ENCODE results near the gene PROM1. TPM values are rescaled to one million over a fixed set of nuclear protein-coding genes. Genes with fewer than 3 reads are reported as not detected.

Gene PROM1
- total and polyA plus RNA-seq, 8 donors: 3.5 to 124 (median 12.3) TPM

DNA sequence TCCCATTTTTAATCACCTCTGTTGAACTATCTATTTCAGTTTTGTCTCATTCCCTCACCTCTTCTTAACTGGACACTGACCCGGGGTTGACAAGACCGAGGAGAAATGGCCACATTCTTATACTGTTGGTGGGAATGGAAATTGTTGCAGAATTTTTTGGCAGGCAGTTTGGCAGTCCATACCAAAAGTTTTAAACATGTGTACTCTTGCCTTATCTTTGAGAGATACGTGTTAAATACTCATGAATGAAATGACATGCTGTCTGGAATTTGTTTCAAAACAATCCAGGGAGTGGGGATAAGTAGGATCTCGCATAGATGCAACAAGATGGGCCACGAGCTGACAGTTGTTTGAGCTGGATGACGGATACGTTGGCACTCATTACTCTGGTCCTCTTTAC is 157.3 kb downstream of the PROM1 start:
- intact Hi-C loops (cut with DNase I; ENCODE audit: low total_unique reads): no loop called here
- H3K9me3 ChIP-seq: no peaks in the 10 kb centered on the region
- no peak for DNase-seq
- no peaks in the 10 kb centered on the region for H3K4me1 ChIP-seq
- TF ChIP-seq EP300 (IDR thresholded peaks at IDR 0.05) (no peak), POLR2AphosphoS5 (IDR thresholded peaks at IDR 0.05) (no peak), POLR2A (IDR thresholded peaks at IDR 0.05) (no peak)
- TF ChIP-seq, protein P1, sequence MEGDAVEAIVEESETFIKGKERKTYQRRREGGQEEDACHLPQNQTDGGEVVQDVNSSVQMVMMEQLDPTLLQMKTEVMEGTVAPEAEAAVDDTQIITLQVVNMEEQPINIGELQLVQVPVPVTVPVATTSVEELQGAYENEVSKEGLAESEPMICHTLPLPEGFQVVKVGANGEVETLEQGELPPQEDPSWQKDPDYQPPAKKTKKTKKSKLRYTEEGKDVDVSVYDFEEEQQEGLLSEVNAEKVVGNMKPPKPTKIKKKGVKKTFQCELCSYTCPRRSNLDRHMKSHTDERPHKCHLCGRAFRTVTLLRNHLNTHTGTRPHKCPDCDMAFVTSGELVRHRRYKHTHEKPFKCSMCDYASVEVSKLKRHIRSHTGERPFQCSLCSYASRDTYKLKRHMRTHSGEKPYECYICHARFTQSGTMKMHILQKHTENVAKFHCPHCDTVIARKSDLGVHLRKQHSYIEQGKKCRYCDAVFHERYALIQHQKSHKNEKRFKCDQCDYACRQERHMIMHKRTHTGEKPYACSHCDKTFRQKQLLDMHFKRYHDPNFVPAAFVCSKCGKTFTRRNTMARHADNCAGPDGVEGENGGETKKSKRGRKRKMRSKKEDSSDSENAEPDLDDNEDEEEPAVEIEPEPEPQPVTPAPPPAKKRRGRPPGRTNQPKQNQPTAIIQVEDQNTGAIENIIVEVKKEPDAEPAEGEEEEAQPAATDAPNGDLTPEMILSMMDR (IDR thresholded peaks at IDR 0.05): no peak
- peaks cover 0 to 6% (median 0%) of the 10 kb centered on the region in 3 donors for H3K27me3 ChIP-seq
- no peak overlapping the region for H3K27ac ChIP-seq
- WGBS, 5 donors: 34 to 60% (median 38%) methylated on average over 7 of the region's 7 CpGs
- no peaks in the 10 kb centered on the region for H3K36me3 ChIP-seq
- H3K4me3 ChIP-seq: no peak overlapping the region

DNA sequence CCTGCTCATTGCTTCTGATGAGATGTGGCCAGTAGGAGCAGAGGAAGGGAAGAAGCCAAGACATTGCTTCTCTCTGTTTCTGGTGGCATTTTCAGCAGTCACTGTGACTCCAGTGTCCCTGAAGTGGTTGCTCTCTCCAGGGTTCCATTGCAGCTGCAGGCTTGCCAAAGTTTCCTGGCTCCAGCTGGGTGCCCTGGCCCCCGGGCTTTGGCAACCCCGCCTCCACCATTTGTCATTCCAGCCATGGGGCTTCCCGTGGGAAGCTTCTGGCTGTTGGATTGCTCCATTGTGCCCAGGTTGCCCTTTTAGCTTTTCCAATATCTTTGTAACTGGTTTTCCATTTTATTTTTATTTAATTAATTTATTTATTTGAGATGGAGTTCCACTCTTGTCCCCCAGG is 158.0 kb downstream of the PROM1 start:
- DNase-seq: no peak
- H3K27me3 ChIP-seq: peaks cover 0 to 6% (median 0%) of the 10 kb centered on the region in 3 donors
- no peaks in the 10 kb centered on the region for H3K9me3 ChIP-seq
- H3K36me3 ChIP-seq: no peaks in the 10 kb centered on the region
- intact Hi-C loops (cut with DNase I; ENCODE audit: low total_unique reads): no loop called here
- H3K27ac ChIP-seq: no peak overlapping the region
- TF ChIP-seq POLR2AphosphoS5 (IDR thresholded peaks at IDR 0.05) (no peak), POLR2A (IDR thresholded peaks at IDR 0.05) (no peak), EP300 (IDR thresholded peaks at IDR 0.05) (no peak)
- TF ChIP-seq, protein P1 (IDR thresholded peaks at IDR 0.05): no peak
- 57 to 77% (median 70%) methylated on average over 3 of the region's 3 CpGs for WGBS, 5 donors
- no peak overlapping the region for H3K4me3 ChIP-seq
- no peaks in the 10 kb centered on the region for H3K4me1 ChIP-seq

DNA sequence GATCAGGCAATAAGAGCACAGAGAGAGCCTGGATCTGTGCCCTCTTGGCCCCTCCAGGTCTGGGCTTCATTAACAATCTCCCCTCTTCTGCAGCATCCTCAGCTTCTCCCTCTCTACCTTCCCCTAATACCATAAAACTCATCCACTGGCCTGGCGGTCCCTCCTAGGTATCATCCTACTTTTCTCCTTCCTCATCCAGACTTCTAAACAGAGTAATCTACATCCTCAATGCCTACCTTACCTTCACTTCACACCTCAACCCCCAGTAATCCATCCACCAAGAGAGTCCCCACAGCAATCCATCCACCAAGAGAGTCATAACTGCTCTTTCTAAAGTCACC is 162.3 kb downstream of the PROM1 start:
- Histone ChIP-seq H3K4me3 (no peak overlapping the region), H3K27ac (no peak overlapping the region), H3K4me1 (peaks cover 0 to 10% (median 0%) of the 10 kb centered on the region in 4 donors), H3K27me3 (no peaks in the 10 kb centered on the region), H3K36me3 (no peaks in the 10 kb centered on the region), H3K9me3 (no peaks in the 10 kb centered on the region)
- DNase-seq: no peak
- 91 to 100% (median 100%) methylated on average over 1 of the region's 1 CpG for WGBS, 5 donors
- intact Hi-C loops (cut with DNase I; ENCODE audit: low total_unique reads): no loop called here
- TF ChIP-seq EP300 (IDR thresholded peaks at IDR 0.05): no peak
- TF ChIP-seq, protein P1 (IDR thresholded peaks at IDR 0.05): no peak
- no peak for TF ChIP-seq POLR2A (IDR thresholded peaks at IDR 0.05)
- no peak for TF ChIP-seq POLR2AphosphoS5 (IDR thresholded peaks at IDR 0.05)

DNA sequence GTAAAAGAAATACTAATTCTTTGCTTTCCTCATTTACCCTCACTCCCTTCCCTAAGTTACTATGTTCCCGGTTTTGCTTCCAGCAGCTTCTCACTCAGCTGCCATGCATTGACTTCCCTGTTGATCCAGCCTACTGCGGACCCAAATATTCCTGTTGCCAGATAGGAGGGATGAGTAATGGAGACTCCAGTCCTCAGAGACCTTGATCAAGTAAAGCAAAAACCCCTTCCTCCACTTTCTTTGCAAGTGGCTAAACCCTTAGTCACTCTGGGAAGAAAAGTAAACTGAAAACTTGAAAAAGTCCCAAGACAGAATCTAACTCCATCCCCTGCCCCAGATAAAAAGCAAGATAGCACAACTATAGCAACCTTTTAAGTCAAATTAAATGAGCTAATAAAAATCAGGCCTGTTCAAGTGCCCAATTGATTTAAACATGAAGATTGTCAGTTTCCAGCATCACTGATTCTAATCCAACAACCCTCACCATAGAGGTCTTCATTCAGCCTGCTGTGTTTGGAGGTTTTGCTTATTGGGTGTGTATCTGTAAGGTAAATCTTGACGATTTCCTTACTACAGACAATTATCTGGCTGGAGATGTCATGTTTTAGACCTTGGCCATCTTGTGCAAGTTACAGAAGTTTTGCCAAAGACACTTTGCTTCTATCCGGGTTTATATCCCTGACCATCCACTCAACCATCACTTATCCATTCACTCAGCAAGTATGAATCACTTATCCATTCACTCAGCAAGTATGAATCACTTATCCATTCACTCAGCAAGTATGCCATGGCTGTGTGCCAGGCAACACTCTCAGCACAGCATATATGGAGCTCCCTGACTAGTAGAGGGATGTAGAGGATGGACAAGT is 162.9 kb downstream of the PROM1 start:
- WGBS, 5 donors: 60 to 66% (median 62%) methylated on average over 4 of the region's 4 CpGs
- intact Hi-C loops (cut with DNase I; ENCODE audit: low total_unique reads): no loop called here
- no peak overlapping the region for H3K4me3 ChIP-seq
- no peaks in the 10 kb centered on the region for H3K36me3 ChIP-seq
- TF ChIP-seq POLR2A (IDR thresholded peaks at IDR 0.05) (no peak), POLR2AphosphoS5 (IDR thresholded peaks at IDR 0.05) (peak in 1 of 3 donors; percentile 60), EP300 (IDR thresholded peaks at IDR 0.05) (no peak)
- TF ChIP-seq, protein P1 (IDR thresholded peaks at IDR 0.05): no peak
- H3K9me3 ChIP-seq: no peaks in the 10 kb centered on the region
- H3K27me3 ChIP-seq: no peaks in the 10 kb centered on the region
- peaks cover 0 to 10% (median 0%) of the 10 kb centered on the region in 4 donors for H3K4me1 ChIP-seq
- no peak overlapping the region for H3K27ac ChIP-seq
- DNase-seq: peak; percentile 64 to 81
